ENCODE measurements around the gene ABLIM1.
A peak's percentile ranks its signal among the peaks of the same experiment; 100 is the strongest.

Gene ABLIM1

GRCh38 chr10:114624951-114625780 is 32.9 kb downstream of the ABLIM1 start (continued):
- TF ChIP-seq ZNF391 (tag by site-specific recombination; IDR thresholded peaks at IDR 0.05; ENCODE audit: borderline replicate concordance, low read depth) (no peak), ZNF114 (tag by site-specific recombination; IDR thresholded peaks at IDR 0.05) (no peak), ZNF146 (tag by site-specific recombination; IDR thresholded peaks at IDR 0.05) (no peak), TRIM28 (IDR thresholded peaks at IDR 0.05; ENCODE audit: borderline replicate concordance, low read length) (no peak), ZNF24 (tag by site-specific recombination; IDR thresholded peaks at IDR 0.05) (no peak)

GRCh38 chr10:114624422-114624821 is 33.7 kb downstream of the ABLIM1 start:
- peak; percentile 99 for TF ChIP-seq ZNF26 (tag by site-specific recombination; IDR thresholded peaks at IDR 0.05)
- no peak for TF ChIP-seq ZSCAN18 (tag by site-specific recombination; IDR thresholded peaks at IDR 0.05)
- no peak for TF ChIP-seq ZNF645 (tag by site-specific recombination; IDR thresholded peaks at IDR 0.05)
- no peak for TF ChIP-seq ZNF529 (tag by site-specific recombination; IDR thresholded peaks at IDR 0.05; ENCODE audit: insufficient replicate concordance)
- peak; percentile 76 for TF ChIP-seq SETDB1 (IDR thresholded peaks at IDR 0.05; ENCODE audit: insufficient read length, low read length)
- Histone ChIP-seq H3K9me3 (ENCODE audit: control insufficient read depth, insufficient read depth, low read depth, low read length) (no peaks in the 10 kb centered on the region), H3K36me3 (ENCODE audit: control insufficient read depth in 2 of 2, insufficient read depth in 1 of 2, low read length in 2 of 2) (no peaks in the 10 kb centered on the region), H3K4me3 (ENCODE audit: low read depth, low read length) (no peak overlapping the region), H3K27ac (ENCODE audit: extremely low read depth, low read depth, low read length) (peak overlapping the region; percentile 65), H3K4me1 (ENCODE audit: control insufficient read depth, insufficient read depth, low read length) (peaks cover 16% of the 10 kb centered on the region)
- POLR2A ChIA-PET, result interaction anchor here (1.0 to 1.1 kb wide), 3 partner anchors 8 to 57 kb away, joined by 3 to 12 read pairs (median 3); no protein-coding TSS in a partner anchor
- CTCF ChIA-PET, result interaction anchor here (0.7 to 1.5 kb wide), 4 partner anchors 9 to 320 kb away, joined by 3 to 6 read pairs (median 4); no protein-coding TSS in a partner anchor

- Histone ChIP-seq H3K27ac (ENCODE audit: extremely low read depth, low read depth, low read length) (peak overlapping the region; percentile 65), H3K9me3 (ENCODE audit: control insufficient read depth, insufficient read depth, low read depth, low read length) (no peaks in the 10 kb centered on the region), H3K4me3 (ENCODE audit: low read depth, low read length) (no peak overlapping the region), H3K36me3 (ENCODE audit: control insufficient read depth in 2 of 2, insufficient read depth in 1 of 2, low read length in 2 of 2) (no peaks in the 10 kb centered on the region), H3K4me1 (ENCODE audit: control insufficient read depth, insufficient read depth, low read length) (peaks cover 16% of the 10 kb centered on the region)
- ChIA-PET CTCF (interaction anchor here (0.6 to 1.5 kb wide), 5 partner anchors 31 to 320 kb away, joined by 3 to 6 read pairs (median 3); no protein-coding TSS in a partner anchor), POLR2A (interaction anchor here (1.0 to 1.1 kb wide), 3 partner anchors 9 to 56 kb away, joined by 3 to 12 read pairs (median 3); no protein-coding TSS in a partner anchor)
- TF ChIP-seq ZNF596 (tag by site-specific recombination; IDR thresholded peaks at IDR 0.05), result no peak
- no peak for TF ChIP-seq PRDM2 (tag by site-specific recombination; IDR thresholded peaks at IDR 0.05; ENCODE audit: borderline replicate concordance)
- TF ChIP-seq ZBTB26 (tag by site-specific recombination; optimal IDR thresholded peaks at IDR 0.05), result no peak
- TF ChIP-seq ZNF23 (tag by site-specific recombination; IDR thresholded peaks at IDR 0.05; ENCODE audit: borderline replicate concordance), result no peak
- no peak for TF ChIP-seq ZNF707 (tag by site-specific recombination; IDR thresholded peaks at IDR 0.05)
- peak; percentile 59; the same call in 1 of the 2 replicates for TF ChIP-seq ZNF394 (tag by site-specific recombination; IDR thresholded peaks at IDR 0.05; ENCODE audit: borderline replicate concordance)
- TF ChIP-seq ZNF560 (tag by site-specific recombination; IDR thresholded peaks at IDR 0.05; ENCODE audit: borderline replicate concordance), result no peak
- no peak for TF ChIP-seq ZNF324 (tag by site-specific recombination; IDR thresholded peaks at IDR 0.05)
- no peak for TF ChIP-seq SETDB1 (IDR thresholded peaks at IDR 0.05; ENCODE audit: insufficient read length, low read length)
- TF ChIP-seq ZNF16 (tag by site-specific recombination; IDR thresholded peaks at IDR 0.05; ENCODE audit: low read depth), result no peak
Observed at GRCh38 chr10:114623661-114624294, 34.3 kb downstream of the ABLIM1 start.
